ENCODE measurements around the gene VCP.

Gene VCP

GRCh38 chr9:35102769-35103659, 30.6 kb upstream of the VCP start, which contains the start of gene STOML2:
Gene STOML2, minus strand, starts transcription at chr9:35103131. Its CDS starts 37 bp downstream, at chr9:35103094.
- peak; percentile 96 for DNase-seq

- no peak for DNase-seq
Observed at GRCh38 chr9:35102465-35102768, 30.0 kb upstream of the VCP start.

- DNase-seq = no peak
Observed at GRCh38 chr9:35097573-35097972, 25.1 kb upstream of the VCP start.

- peak; percentile 94 for DNase-seq
Observed at GRCh38 chr9:35096035-35096849, 23.8 kb upstream of the VCP start, which contains the start of gene PIGO. Gene PIGO, minus strand, starts transcription at chr9:35096591. Its CDS starts 1,026 bp downstream, at chr9:35095565.

- DNase-seq = no peak
Observed at GRCh38 chr9:35091536-35091935, 19.1 kb upstream of the VCP start.

- no peak for DNase-seq
Observed at GRCh38 chr9:35089434-35089833, 17.0 kb upstream of the VCP start.

GRCh38 chr9:35085078-35085477, 12.7 kb upstream of the VCP start:
- DNase-seq = no peak

- DNase-seq = peak; percentile 94
Observed at GRCh38 chr9:35079426-35080341, 7.3 kb upstream of the VCP start, which contains the start of gene FANCG. Gene FANCG, minus strand, starts transcription at chr9:35079942. Its CDS starts 418 bp downstream, at chr9:35079524.

- DNase-seq = peak; percentile 28
Observed at GRCh38 chr9:35079041-35079425, 6.6 kb upstream of the VCP start.

- DNase-seq = no peak
Observed at GRCh38 chr9:35078066-35078465, 5.6 kb upstream of the VCP start.

GRCh38 chr9:35076848-35077247, 4.4 kb upstream of the VCP start:
- DNase-seq = no peak

- no peak for DNase-seq
Observed at GRCh38 chr9:35075358-35075757, 2.9 kb upstream of the VCP start.

GRCh38 chr9:35074791-35075190, 2.4 kb upstream of the VCP start:
- no peak for DNase-seq

- DNase-seq = no peak
Observed at GRCh38 chr9:35074141-35074540, 1.7 kb upstream of the VCP start.

GRCh38 chr9:35073279-35073612, 821 bp upstream of the VCP start:
- DNase-seq = peak; percentile 77

- peak; percentile 90 for DNase-seq
Observed at GRCh38 chr9:35071814-35072460, 488 bp downstream of the VCP start.

- no peak for DNase-seq
Observed at GRCh38 chr9:35070823-35071813, 1.3 kb downstream of the VCP start.

- DNase-seq = no peak
Observed at GRCh38 chr9:35069020-35069419, 3.4 kb downstream of the VCP start.

GRCh38 chr9:35067056-35067455, 5.4 kb downstream of the VCP start:
- no peak for DNase-seq

GRCh38 chr9:35060548-35061207, 11.7 kb downstream of the VCP start:
- DNase-seq = no peak
